IMR-90 (cell line): ENCODE measurements around the gene SLC4A9. TPM values are rescaled to one million over a fixed set of nuclear protein-coding genes. Genes with fewer than 3 reads are reported as not detected.

Experiments
- ATAC-seq: fragments of 200-7000 bp; cut with Tn5 transposase; 2 replicates; pipeline ENCODE4 v1.9.1; 2020; ENCODE audit warnings: low read depth, mild to moderate bottlenecking, moderate library complexity
- BruUV-seq: library from RNA; stranded (reverse); fragments of 400-500 nt; replicated peaks from 2 replicates; lab custom pipeline; 2021; lab: Mats Ljungman, UMichigan
- CTCF ChIA-PET: fragments of 300-600 bp; formaldehyde crosslinking; extraction: SDS; loops from one replicate; lab custom pipeline; 2021; ENCODE audit warnings: antibody characterized with exemption; lab: Yijun Ruan, JAX
- POLR2A ChIA-PET: fragments of 300-600 bp; sonication (Branson Sonifier 250); formaldehyde crosslinking; loops from one replicate; lab custom pipeline; 2022; ENCODE audit warnings: antibody characterized with exemption; ENCODE audit not compliant: unreplicated experiment; lab: Charles Lee
- DNase-seq: peaks from one replicate; pipeline ENCODE4 v3.0.0; 2013
- H2AFZ ChIP-seq: replicated peaks from 2 replicates; pipeline ENCODE3; 2013; ENCODE audit warnings: low read length, mild to moderate bottlenecking; ENCODE audit not compliant: poor library complexity
- H2AK5ac ChIP-seq: 2 replicates; pipeline ENCODE4 v1.6.1; 2013; ENCODE audit warnings: low read depth, low read length, inconsistent platforms
- H2AK9ac ChIP-seq: replicated peaks from 2 replicates; pipeline ENCODE3; 2013; ENCODE audit warnings: mild to moderate bottlenecking, low read depth, low read length, moderate library complexity; ENCODE audit not compliant: poor library complexity
- H2BK120ac ChIP-seq: 2 replicates; pipeline ENCODE4 v1.6.1; 2013; ENCODE audit warnings: low read depth, low read length, inconsistent platforms
- H2BK15ac ChIP-seq: 3 replicates; pipeline ENCODE4 v1.6.1; 2013; ENCODE audit warnings: low read depth, low read length, inconsistent platforms
- H2BK20ac ChIP-seq: 2 replicates; pipeline ENCODE4 v1.6.1; 2013; ENCODE audit warnings: low read depth, mild to moderate bottlenecking, inconsistent platforms, low read length, moderate library complexity
- H2BK5ac ChIP-seq: 2 replicates; pipeline ENCODE4 v1.6.1; 2013; ENCODE audit warnings: mild to moderate bottlenecking, low read depth, low read length, inconsistent platforms; ENCODE audit not compliant: poor library complexity, severe bottlenecking
- H3K14ac ChIP-seq: replicated peaks from 2 replicates; pipeline ENCODE4 v1.6.1; 2013; ENCODE audit warnings: low read depth, low read length, inconsistent platforms
- H3K18ac ChIP-seq: 2 replicates; pipeline ENCODE4 v1.6.1; 2013; ENCODE audit warnings: low read depth, low read length, control low read depth
- H3K23ac ChIP-seq: 2 replicates; pipeline ENCODE4 v1.6.1; 2013; ENCODE audit warnings: low read depth, low read length, inconsistent platforms
- H3K27ac ChIP-seq: 2 replicates; pipeline ENCODE4 v1.5.1; 2013; ENCODE audit warnings: mild to moderate bottlenecking, control low read depth, low read length; ENCODE audit not compliant: insufficient read depth
- H3K27me3 ChIP-seq: 2 replicates; pipeline ENCODE4 v1.6.1; 2013; ENCODE audit warnings: low read length; ENCODE audit not compliant: control insufficient read depth, insufficient read depth
- H3K36me3 ChIP-seq: 2 replicates; pipeline ENCODE4 v1.6.1; 2013; ENCODE audit warnings: low read length, mixed read lengths; ENCODE audit not compliant: control insufficient read depth, insufficient read depth
- H3K4ac ChIP-seq: 2 replicates; pipeline ENCODE4 v1.6.1; 2013; ENCODE audit warnings: low read depth, low read length, inconsistent platforms
- H3K4me1 ChIP-seq: 2 replicates; pipeline ENCODE4 v1.6.1; 2013; ENCODE audit warnings: low read length, mixed read lengths; ENCODE audit not compliant: control insufficient read depth, insufficient read depth
- H3K4me2 ChIP-seq: 2 replicates; pipeline ENCODE4 v1.6.1; 2013; ENCODE audit warnings: low read depth, mild to moderate bottlenecking, control low read depth, low read length, moderate library complexity
- H3K4me3 ChIP-seq: 2 replicates; pipeline ENCODE4 v1.5.1; 2013; ENCODE audit warnings: low read depth, mild to moderate bottlenecking, control low read depth, low read length, moderate library complexity; ENCODE audit not compliant: insufficient read depth
- H3K56ac ChIP-seq: 2 replicates; pipeline ENCODE4 v1.6.1; 2013; ENCODE audit warnings: low read length, inconsistent platforms; ENCODE audit not compliant: insufficient read depth; ENCODE audit errors: extremely low read depth
- H3K79me1 ChIP-seq, 2 experiments: 2 replicates each; pipeline ENCODE4 v1.6.1; 2013; ENCODE audit warnings: low read length in 2 of 2, inconsistent platforms in 1 of 2, low read depth in 1 of 2
- H3K9ac ChIP-seq: 2 replicates; pipeline ENCODE4 v1.6.1; 2013; ENCODE audit warnings: low read depth, low read length, control low read depth
- H3K9me1 ChIP-seq: 2 replicates; pipeline ENCODE4 v1.6.1; 2013; ENCODE audit warnings: low read length, inconsistent platforms; ENCODE audit not compliant: insufficient read depth
- H3K9me3 ChIP-seq: 2 replicates; pipeline ENCODE4 v1.6.1; 2013; ENCODE audit warnings: low read length; ENCODE audit not compliant: control insufficient read depth, insufficient read depth
- H4K20me1 ChIP-seq: 2 replicates; pipeline ENCODE4 v1.6.1; 2013; ENCODE audit warnings: low read length, inconsistent platforms; ENCODE audit not compliant: insufficient read depth
- H4K5ac ChIP-seq: 2 replicates; pipeline ENCODE4 v1.6.1; 2013; ENCODE audit warnings: mild to moderate bottlenecking, low read depth, low read length, control low read depth
- H4K8ac ChIP-seq, 2 experiments: 2 replicates each; pipeline ENCODE4 v1.6.1; 2013; ENCODE audit warnings: low read depth in 2 of 2, low read length in 2 of 2, control low read depth in 1 of 2, inconsistent platforms in 1 of 2
- H4K91ac ChIP-seq: 2 replicates; pipeline ENCODE4 v1.6.1; 2013; ENCODE audit warnings: low read depth, low read length, inconsistent platforms; ENCODE audit not compliant: insufficient read depth
- BHLHE40 ChIP-seq: fragments of 150-350 bp; IDR thresholded peaks from 2 replicates; pipeline ENCODE4 v1.6.1; 2016; ENCODE audit warnings: mild to moderate bottlenecking, low read depth, low read length
- CEBPB ChIP-seq: IDR thresholded peaks from 2 replicates; pipeline ENCODE4 v1.6.1; 2012; ENCODE audit warnings: low read depth, low read length, improper control_type of control experiment
- CHD1 ChIP-seq: IDR thresholded peaks from 2 replicates; pipeline ENCODE4 v1.6.1; 2012; ENCODE audit warnings: low read depth, low read length, improper control_type of control experiment
- FOS ChIP-seq: fragments of 150-350 bp; IDR thresholded peaks from 2 replicates; pipeline ENCODE4 v1.6.1; 2016; ENCODE audit warnings: low read depth, low read length
- MAFK ChIP-seq: IDR thresholded peaks from 2 replicates; pipeline ENCODE4 v1.6.1; 2012; ENCODE audit warnings: low read depth, low read length, improper control_type of control experiment
- MAZ ChIP-seq: IDR thresholded peaks from 2 replicates; pipeline ENCODE4 v1.6.1; 2012; ENCODE audit warnings: low read depth, mild to moderate bottlenecking, low read length, improper control_type of control experiment, moderate library complexity, borderline replicate concordance
- MXI1 ChIP-seq: IDR thresholded peaks from 2 replicates; pipeline ENCODE4 v1.6.1; 2012; ENCODE audit warnings: low read depth, mild to moderate bottlenecking, low read length, moderate library complexity, borderline replicate concordance
- NFE2L2 ChIP-seq: fragments of 150-350 bp; IDR thresholded peaks from 2 replicates; pipeline ENCODE4 v1.6.1; 2016; ENCODE audit warnings: low read depth, mild to moderate bottlenecking, low read length
- POLR2A ChIP-seq: IDR thresholded peaks from 2 replicates; pipeline ENCODE4 v1.6.1; 2012; ENCODE audit warnings: mild to moderate bottlenecking, low read depth, low read length
- RAD21 ChIP-seq: IDR thresholded peaks from 2 replicates; pipeline ENCODE4 v1.6.1; 2012; ENCODE audit warnings: low read length, improper control_type of control experiment
- RCOR1 ChIP-seq: IDR thresholded peaks from 2 replicates; pipeline ENCODE4 v1.6.1; 2012; ENCODE audit warnings: mild to moderate bottlenecking, low read length, improper control_type of control experiment; ENCODE audit not compliant: insufficient replicate concordance
- RFX5 ChIP-seq: IDR thresholded peaks from 2 replicates; pipeline ENCODE4 v1.8.0; 2012; ENCODE audit warnings: low read depth, mild to moderate bottlenecking, low read length, moderate library complexity
- SMC3 ChIP-seq: fragments of 150-350 bp; IDR thresholded peaks from 2 replicates; pipeline ENCODE4 v1.6.1; 2016; ENCODE audit warnings: low read depth, mild to moderate bottlenecking, antibody characterized with exemption, low read length, moderate library complexity
- WGBS, 2 experiments: methylation state at CpG; one replicate each; pipeline versions ENCODE4 v1.1.5 to v1.1.7; 2013; ENCODE audit warnings: missing lambda C conversion rate in 2 of 2; ENCODE audit not compliant: insufficient read length in 1 of 2; ENCODE audit errors: extremely low coverage in 2 of 2; 5-methylcytosine and 5-hydroxymethylcytosine counted together
- dilution Hi-C: fragments of 300-500 bp; cut with HindIII; formaldehyde crosslinking; loops from one replicate; pipeline ENCODE4 v1.14.3; 2018; ENCODE audit warnings: low sequenced_read_pairs; ENCODE audit not compliant: unreplicated experiment
- in situ Hi-C: fragments of 300-500 bp; cut with MboI; formaldehyde crosslinking; loops from 3 replicates; pipeline ENCODE4 v1.14.3; 2019; ENCODE audit warnings: low sequenced_read_pairs, inconsistent platforms, mixed read lengths
- intact Hi-C: fragments of 100-400 bp; cut with micrococcal nuclease; formaldehyde crosslinking; loops from 2 replicates; pipeline ENCODE4 v1.10.0; 2022
- polyA plus RNA-seq, 3 experiments: library from polyadenylated mRNA; depleted of rRNA; stranded (reverse); fragments of >200 nt; gene quantifications; 2 replicates each; pipeline ENCODE4 v1.2.3, GENCODE V29; 2012; ENCODE audit warnings: low replicate concordance in 1 of 3
- total RNA-seq: library from RNA; depleted of rRNA; stranded (reverse); fragments of >200 nt; gene quantifications from 2 replicates; pipeline ENCODE4 v1.2.3, GENCODE V29; 2012
- TF ChIP-seq, protein P1 (sequence below): conservative IDR thresholded peaks from 2 replicates; pipeline ENCODE4 v1.5.1; 2012; ENCODE audit warnings: mild to moderate bottlenecking, low read depth, low read length, improper control_type of control experiment
- TF ChIP-seq, protein P2 (sequence below): fragments of 150-350 bp; IDR thresholded peaks from 2 replicates; pipeline ENCODE4 v1.6.1; 2016; ENCODE audit warnings: low read depth, mild to moderate bottlenecking, low read length, moderate library complexity, borderline replicate concordance
- TF ChIP-seq, protein P3 (sequence below): fragments of 150-350 bp; IDR thresholded peaks from 2 replicates; pipeline ENCODE4 v1.6.1; 2017; ENCODE audit warnings: mild to moderate bottlenecking, antibody characterized with exemption, low read length, low read depth

Gene SLC4A9
- total and polyA plus RNA-seq, 2 of the 4 experiments (the other 2 are of a cell fraction) = not detected

DNA sequence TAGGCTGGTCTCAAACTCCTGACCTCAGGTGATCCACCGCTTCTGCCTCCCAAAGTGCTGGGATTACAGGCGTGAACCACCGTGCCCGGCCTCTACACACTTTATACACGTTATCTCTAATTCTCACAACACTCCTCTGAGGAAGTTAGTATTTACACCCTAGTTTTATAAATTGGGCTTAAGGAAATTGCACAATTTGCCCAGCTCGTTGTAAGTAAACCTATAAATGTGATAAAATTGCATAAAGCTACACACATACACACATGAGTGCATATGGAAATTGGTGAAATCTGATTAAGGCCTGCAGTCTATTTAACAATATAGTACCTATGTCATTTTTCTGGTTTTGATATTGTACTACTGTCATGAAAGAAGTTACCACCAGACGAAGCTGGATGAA, 4.4 kb upstream of the SLC4A9 start:
- no peak overlapping the region for H3K56ac ChIP-seq
- intact Hi-C loops = loop anchor here (10.0 kb wide), 1 partner anchor 281 kb away; no protein-coding TSS in a partner anchor
- TF ChIP-seq MAFK = no peak
- TF ChIP-seq POLR2A = no peak
- no peak for TF ChIP-seq FOS
- no peak for TF ChIP-seq NFE2L2
- TF ChIP-seq MXI1 = no peak
- TF ChIP-seq, protein P1, sequence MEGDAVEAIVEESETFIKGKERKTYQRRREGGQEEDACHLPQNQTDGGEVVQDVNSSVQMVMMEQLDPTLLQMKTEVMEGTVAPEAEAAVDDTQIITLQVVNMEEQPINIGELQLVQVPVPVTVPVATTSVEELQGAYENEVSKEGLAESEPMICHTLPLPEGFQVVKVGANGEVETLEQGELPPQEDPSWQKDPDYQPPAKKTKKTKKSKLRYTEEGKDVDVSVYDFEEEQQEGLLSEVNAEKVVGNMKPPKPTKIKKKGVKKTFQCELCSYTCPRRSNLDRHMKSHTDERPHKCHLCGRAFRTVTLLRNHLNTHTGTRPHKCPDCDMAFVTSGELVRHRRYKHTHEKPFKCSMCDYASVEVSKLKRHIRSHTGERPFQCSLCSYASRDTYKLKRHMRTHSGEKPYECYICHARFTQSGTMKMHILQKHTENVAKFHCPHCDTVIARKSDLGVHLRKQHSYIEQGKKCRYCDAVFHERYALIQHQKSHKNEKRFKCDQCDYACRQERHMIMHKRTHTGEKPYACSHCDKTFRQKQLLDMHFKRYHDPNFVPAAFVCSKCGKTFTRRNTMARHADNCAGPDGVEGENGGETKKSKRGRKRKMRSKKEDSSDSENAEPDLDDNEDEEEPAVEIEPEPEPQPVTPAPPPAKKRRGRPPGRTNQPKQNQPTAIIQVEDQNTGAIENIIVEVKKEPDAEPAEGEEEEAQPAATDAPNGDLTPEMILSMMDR = no peak
- TF ChIP-seq SMC3 = no peak
- TF ChIP-seq RFX5 = no peak
- TF ChIP-seq MAZ = no peak
- TF ChIP-seq, protein P2, sequence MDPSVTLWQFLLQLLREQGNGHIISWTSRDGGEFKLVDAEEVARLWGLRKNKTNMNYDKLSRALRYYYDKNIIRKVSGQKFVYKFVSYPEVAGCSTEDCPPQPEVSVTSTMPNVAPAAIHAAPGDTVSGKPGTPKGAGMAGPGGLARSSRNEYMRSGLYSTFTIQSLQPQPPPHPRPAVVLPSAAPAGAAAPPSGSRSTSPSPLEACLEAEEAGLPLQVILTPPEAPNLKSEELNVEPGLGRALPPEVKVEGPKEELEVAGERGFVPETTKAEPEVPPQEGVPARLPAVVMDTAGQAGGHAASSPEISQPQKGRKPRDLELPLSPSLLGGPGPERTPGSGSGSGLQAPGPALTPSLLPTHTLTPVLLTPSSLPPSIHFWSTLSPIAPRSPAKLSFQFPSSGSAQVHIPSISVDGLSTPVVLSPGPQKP = no peak
- no peak for TF ChIP-seq CHD1
- TF ChIP-seq RCOR1 = no peak
- TF ChIP-seq BHLHE40 = no peak
- TF ChIP-seq RAD21 = no peak
- TF ChIP-seq, protein P3, sequence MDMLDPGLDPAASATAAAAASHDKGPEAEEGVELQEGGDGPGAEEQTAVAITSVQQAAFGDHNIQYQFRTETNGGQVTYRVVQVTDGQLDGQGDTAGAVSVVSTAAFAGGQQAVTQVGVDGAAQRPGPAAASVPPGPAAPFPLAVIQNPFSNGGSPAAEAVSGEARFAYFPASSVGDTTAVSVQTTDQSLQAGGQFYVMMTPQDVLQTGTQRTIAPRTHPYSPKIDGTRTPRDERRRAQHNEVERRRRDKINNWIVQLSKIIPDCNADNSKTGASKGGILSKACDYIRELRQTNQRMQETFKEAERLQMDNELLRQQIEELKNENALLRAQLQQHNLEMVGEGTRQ = no peak
- no peak for TF ChIP-seq CEBPB
- no peaks in the 10 kb centered on the region for H3K36me3 ChIP-seq
- no peaks in the 10 kb centered on the region for H3K4me1 ChIP-seq
- no peak overlapping the region for H4K5ac ChIP-seq
- no peak overlapping the region for H2AK9ac ChIP-seq
- H3K9me3 ChIP-seq = no peaks in the 10 kb centered on the region
- ChIA-PET POLR2A (no interaction called here), CTCF (interaction anchor here (1.6 to 2.7 kb wide), 5 partner anchors 8 to 116 kb away, joined by 4 to 21 read pairs (median 8); partner anchors contain the start of gene HBEGF)
- H2AFZ ChIP-seq = no peak overlapping the region
- H3K4me2 ChIP-seq = no peak overlapping the region
- H2BK15ac ChIP-seq = no peak overlapping the region
- WGBS, 2 experiments = no CpG with 5 or more reads among the region's 7 CpGs
- no peak overlapping the region for H3K18ac ChIP-seq
- DNase-seq (no peak), ATAC-seq (no peak)
- no peak overlapping the region for H2BK120ac ChIP-seq
- no peak overlapping the region for H3K4ac ChIP-seq
- no peak overlapping the region for H2BK5ac ChIP-seq
- no TSS peak for BruUV-seq
- in situ Hi-C loops = loop anchor here (25.0 kb wide), 1 partner anchor 568 kb away; the partner anchor contains the start of gene PSD2
- no peak overlapping the region for H3K14ac ChIP-seq
- no peaks in the 10 kb centered on the region for H3K27me3 ChIP-seq
- no peak overlapping the region for H3K4me3 ChIP-seq
- H2BK20ac ChIP-seq = no peak overlapping the region
- H3K23ac ChIP-seq = no peak overlapping the region
- no peak overlapping the region for H4K8ac ChIP-seq
- dilution Hi-C loops = no loop called here
- H3K9ac ChIP-seq = no peak overlapping the region
- no peak overlapping the region for H2AK5ac ChIP-seq
- no peaks in the 10 kb centered on the region for H4K20me1 ChIP-seq
- H3K9me1 ChIP-seq = 0 out of 2 replicates have a peak, but pooled peaks cover 6% of the 10 kb centered on the region
- H3K27ac ChIP-seq = no peak overlapping the region
- H3K79me1 ChIP-seq = no peaks in the 10 kb centered on the region; a peak in 1 of 4 replicates
- no peak overlapping the region for H4K91ac ChIP-seq
